Muscle layer of colon (tissue), 2 donors: ENCODE measurements around the gene FBXL20.

Experiments used
- H3K27ac ChIP-seq: one replicate; pipeline ENCODE4 v1.7.0; 2013; ENCODE audit warnings: low read depth, mild to moderate bottlenecking, low read length, moderate library complexity
- H3K27me3 ChIP-seq, 2 donors: one replicate each; pipeline ENCODE4 v1.7.0; 2013; ENCODE audit warnings: low read length in 2 of 2, mild to moderate bottlenecking in 2 of 2; ENCODE audit not compliant: insufficient read depth in 2 of 2, control insufficient read depth in 1 of 2
- H3K36me3 ChIP-seq: one replicate; pipeline ENCODE4 v1.7.0; 2013; ENCODE audit warnings: mild to moderate bottlenecking, low read length; ENCODE audit not compliant: insufficient read depth
- H3K4me1 ChIP-seq: one replicate; pipeline ENCODE4 v1.7.0; 2013; ENCODE audit warnings: mild to moderate bottlenecking, low read length; ENCODE audit not compliant: insufficient read depth
- H3K4me3 ChIP-seq, 2 donors: one replicate each; pipeline ENCODE4 v1.7.0; 2013; ENCODE audit warnings: low read length in 2 of 2, low read depth in 1 of 2, mild to moderate bottlenecking in 1 of 2, moderate library complexity in 1 of 2
- H3K9ac ChIP-seq: one replicate; pipeline ENCODE4 v1.7.0; 2013; ENCODE audit warnings: low read length
- H3K9me3 ChIP-seq: one replicate; pipeline ENCODE4 v1.7.0; 2013; ENCODE audit warnings: mild to moderate bottlenecking, low read length
- donor health status: abdominal sarcoma.
- donor health status: Adenocarcinoma of cecum.

FBXL20 gene

DNA sequence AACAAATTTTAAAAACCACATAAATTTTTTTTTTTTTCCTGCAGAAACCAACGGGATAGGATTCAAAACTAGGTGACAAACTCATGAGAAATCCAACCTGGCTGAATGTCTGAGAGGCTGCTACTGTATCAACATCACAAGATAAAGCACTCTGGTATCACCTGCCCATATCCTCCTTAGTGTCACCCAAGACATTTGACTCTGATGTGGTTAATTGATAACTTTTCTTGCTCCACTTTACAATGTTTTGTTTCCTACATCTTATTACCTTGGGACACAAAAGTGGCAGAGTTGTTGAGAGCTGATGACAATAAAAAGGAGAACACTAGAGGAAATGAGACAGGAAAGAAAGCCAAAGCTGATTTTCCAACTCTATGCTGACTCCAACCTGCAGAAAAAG is 4.0 kb upstream of the FBXL20 start:
- Histone ChIP-seq H3K36me3 (peaks cover 35% of the 10 kb centered on the region), H3K27me3 (no peaks in the 10 kb centered on the region), H3K4me3 (no peak overlapping the region), H3K4me1 (peaks cover 6% of the 10 kb centered on the region), H3K9me3 (no peaks in the 10 kb centered on the region), H3K9ac (no peak overlapping the region), H3K27ac (no peak overlapping the region)

GRCh38 chr17:39404542-39405378 is 3.3 kb upstream of the FBXL20 start:
- no peaks in the 10 kb centered on the region for H3K9me3 ChIP-seq
- H3K27me3 ChIP-seq, result no peaks in the 10 kb centered on the region
- H3K4me3 ChIP-seq, result no peak overlapping the region
- no peak overlapping the region for H3K9ac ChIP-seq
- peaks cover 12% of the 10 kb centered on the region for H3K4me1 ChIP-seq
- no peak overlapping the region for H3K27ac ChIP-seq
- peaks cover 28% of the 10 kb centered on the region for H3K36me3 ChIP-seq

DNA sequence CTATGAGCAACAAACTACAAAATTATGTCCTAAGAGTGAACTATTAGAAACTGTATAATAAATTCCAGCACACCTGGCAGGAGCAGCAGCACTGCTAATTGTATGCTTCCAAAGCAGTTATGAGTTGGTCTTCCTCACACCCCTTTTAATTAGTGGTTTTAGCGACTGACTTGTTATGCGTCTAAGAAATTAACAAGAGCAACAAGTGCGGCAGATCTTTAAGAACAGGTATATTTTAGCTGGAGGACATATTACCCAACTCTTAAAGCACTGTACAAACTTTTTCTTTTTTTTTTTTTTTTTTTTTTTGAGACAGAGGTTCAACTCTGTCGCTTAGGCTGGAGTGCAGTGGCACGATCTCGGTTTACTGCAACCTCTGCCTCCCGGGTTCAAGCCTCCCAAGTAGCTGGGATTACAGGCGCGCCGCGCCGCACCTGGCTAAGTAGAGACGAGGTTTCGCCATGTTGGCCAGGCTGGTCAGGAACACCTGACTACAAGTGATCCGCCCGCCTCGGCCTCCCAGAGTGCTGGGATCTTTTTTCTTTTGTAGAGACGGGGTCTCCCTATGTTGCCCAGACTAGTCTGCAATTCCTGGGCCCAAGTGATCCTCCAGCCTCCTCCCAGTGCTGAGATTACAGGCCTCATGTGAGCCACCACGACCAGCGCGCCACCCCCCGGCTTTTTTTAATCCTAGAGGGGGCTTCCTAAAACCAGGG is 1.6 kb upstream of the FBXL20 start:
- Histone ChIP-seq H3K27ac (no peak overlapping the region), H3K9ac (no peak overlapping the region), H3K27me3 (no peaks in the 10 kb centered on the region), H3K9me3 (no peaks in the 10 kb centered on the region), H3K4me3 (no peak overlapping the region), H3K36me3 (peaks cover 11% of the 10 kb centered on the region), H3K4me1 (peaks cover 21% of the 10 kb centered on the region)

- no peaks in the 10 kb centered on the region for H3K9me3 ChIP-seq
- H3K4me1 ChIP-seq, result peaks cover 21% of the 10 kb centered on the region
- H3K4me3 ChIP-seq, result peak overlapping the region; percentile 83 to 94
- no peak overlapping the region for H3K9ac ChIP-seq
- peak overlapping the region; percentile 84 for H3K27ac ChIP-seq
- H3K27me3 ChIP-seq, result no peaks in the 10 kb centered on the region
- H3K36me3 ChIP-seq, result peaks cover 4% of the 10 kb centered on the region
These were observed 941 bp upstream of the FBXL20 start for GRCh38 chr17:39402244-39402889.

DNA sequence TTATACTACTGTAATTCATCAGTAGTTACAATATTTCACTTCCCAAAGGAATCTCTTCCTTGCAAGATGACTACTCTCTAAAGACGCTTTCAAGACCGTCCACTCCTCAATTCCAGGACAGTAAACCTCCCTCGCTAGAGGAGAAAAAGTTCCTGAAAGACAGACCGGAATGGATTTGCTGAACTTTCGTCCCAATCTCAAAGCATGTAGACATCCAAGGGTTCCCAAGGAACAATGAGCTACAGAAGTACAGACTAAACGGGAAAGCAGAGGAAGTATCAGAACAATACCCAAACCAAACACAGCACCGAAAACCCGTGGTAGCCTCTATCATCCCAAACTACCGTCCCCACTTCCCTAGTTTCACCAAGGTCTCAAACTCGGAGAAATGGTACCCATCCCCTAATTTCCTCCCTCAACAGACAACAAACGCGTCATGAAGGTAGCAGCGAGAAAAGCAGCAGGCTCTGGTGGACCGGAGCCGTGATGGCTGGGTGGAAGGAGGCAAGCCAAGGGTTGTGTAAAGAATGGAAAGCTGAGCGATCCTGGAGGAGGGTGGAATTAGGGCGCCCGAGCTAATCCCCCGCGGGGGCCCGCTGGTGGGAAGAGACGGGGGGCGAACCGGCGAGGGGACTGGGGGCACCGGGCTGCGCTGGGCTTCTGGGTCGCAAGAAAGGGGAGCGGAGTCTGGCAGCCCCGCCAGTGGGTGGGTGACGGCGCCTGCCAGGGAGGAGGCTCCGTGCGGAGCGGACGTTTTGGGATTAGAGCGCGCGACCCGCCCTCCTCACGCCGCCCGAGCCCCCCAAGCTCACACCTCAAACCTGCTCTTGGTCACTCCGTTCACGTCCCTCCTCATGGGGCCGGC is 647 bp downstream of the FBXL20 start:
- Histone ChIP-seq H3K4me1 (peaks cover 21% of the 10 kb centered on the region), H3K27ac (peak overlapping the region; percentile 84), H3K9ac (peak overlapping the region; percentile 71), H3K9me3 (no peaks in the 10 kb centered on the region), H3K4me3 (peak overlapping the region; percentile 83 to 94), H3K36me3 (peaks cover 3% of the 10 kb centered on the region), H3K27me3 (no peaks in the 10 kb centered on the region)

DNA sequence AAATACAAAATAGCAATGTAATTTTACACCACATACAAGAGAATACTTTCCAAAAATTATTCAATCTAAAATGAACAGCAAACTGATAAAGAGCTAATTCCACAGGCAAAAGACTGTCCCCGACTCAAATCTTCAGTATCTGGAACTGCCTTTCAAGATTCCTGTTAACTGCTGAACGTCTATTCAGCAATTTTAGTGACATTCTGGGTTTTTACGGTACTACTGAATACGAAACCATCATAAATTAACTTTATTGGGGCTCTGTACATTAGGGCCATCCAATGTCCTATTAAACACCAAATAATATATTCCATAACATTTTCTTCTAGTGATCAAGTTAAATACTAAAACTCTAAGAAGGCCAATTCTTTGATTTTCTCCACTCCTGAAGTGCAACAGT is 1.6 kb downstream of the FBXL20 start:
- Histone ChIP-seq H3K9me3 (no peaks in the 10 kb centered on the region), H3K36me3 (peaks cover under 1% of the 10 kb centered on the region), H3K4me1 (peaks cover 21% of the 10 kb centered on the region), H3K27me3 (no peaks in the 10 kb centered on the region), H3K4me3 (peak overlapping the region in 1 of 2 donors; percentile 83), H3K9ac (no peak overlapping the region), H3K27ac (peak overlapping the region; percentile 34)

GRCh38 chr17:39393736-39394135 is 7.7 kb downstream of the FBXL20 start:
- Histone ChIP-seq H3K4me1 (no peaks in the 10 kb centered on the region), H3K4me3 (no peak overlapping the region), H3K9me3 (no peaks in the 10 kb centered on the region), H3K9ac (no peak overlapping the region), H3K27ac (no peak overlapping the region), H3K36me3 (no peaks in the 10 kb centered on the region), H3K27me3 (no peaks in the 10 kb centered on the region)

DNA sequence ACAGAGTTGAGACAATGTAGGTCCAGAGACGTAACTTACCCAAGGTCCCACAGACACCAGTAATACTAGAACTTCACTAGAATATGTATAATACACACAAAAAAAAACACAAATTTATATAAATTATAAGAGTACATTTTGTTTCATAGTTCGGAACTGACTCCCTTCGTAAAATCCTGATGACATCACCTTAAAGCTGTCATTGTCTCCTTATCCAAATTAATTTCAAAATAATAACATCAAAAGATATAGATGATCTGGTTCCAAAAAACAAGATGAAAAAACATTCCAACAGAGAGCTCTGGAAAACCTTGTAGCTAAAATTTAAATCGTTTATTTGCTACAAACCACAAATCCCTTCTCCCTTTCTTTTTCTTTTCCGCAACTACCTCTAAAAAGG is 10.0 kb downstream of the FBXL20 start:
- H3K27me3 ChIP-seq, result no peaks in the 10 kb centered on the region
- H3K36me3 ChIP-seq, result no peaks in the 10 kb centered on the region
- H3K4me1 ChIP-seq, result no peaks in the 10 kb centered on the region
- H3K9ac ChIP-seq, result no peak overlapping the region
- no peaks in the 10 kb centered on the region for H3K9me3 ChIP-seq
- no peak overlapping the region for H3K4me3 ChIP-seq
- no peak overlapping the region for H3K27ac ChIP-seq

DNA sequence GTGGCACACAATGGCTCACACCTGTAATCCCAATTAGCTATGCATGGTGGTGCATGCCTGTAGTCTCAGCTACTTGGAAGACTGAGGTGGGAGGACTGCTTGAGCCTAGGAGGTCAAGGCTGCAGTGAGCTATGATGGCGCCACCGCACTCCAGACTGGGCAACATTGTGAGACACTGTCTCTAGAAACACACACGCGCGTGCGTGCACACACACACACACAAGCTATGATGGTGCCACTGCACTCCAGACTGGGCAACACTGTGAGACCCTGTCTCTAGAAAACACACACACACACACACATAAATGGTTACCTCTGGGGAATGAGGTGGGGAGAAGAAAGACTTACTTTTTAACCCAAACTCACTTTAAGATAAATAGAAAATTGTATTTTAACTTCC is 16.4 kb downstream of the FBXL20 start:
- no peak overlapping the region for H3K27ac ChIP-seq
- H3K9ac ChIP-seq, result no peak overlapping the region
- H3K36me3 ChIP-seq, result no peaks in the 10 kb centered on the region
- H3K4me1 ChIP-seq, result peaks cover 6% of the 10 kb centered on the region
- H3K4me3 ChIP-seq, result no peak overlapping the region
- no peaks in the 10 kb centered on the region for H3K9me3 ChIP-seq
- no peaks in the 10 kb centered on the region for H3K27me3 ChIP-seq

DNA sequence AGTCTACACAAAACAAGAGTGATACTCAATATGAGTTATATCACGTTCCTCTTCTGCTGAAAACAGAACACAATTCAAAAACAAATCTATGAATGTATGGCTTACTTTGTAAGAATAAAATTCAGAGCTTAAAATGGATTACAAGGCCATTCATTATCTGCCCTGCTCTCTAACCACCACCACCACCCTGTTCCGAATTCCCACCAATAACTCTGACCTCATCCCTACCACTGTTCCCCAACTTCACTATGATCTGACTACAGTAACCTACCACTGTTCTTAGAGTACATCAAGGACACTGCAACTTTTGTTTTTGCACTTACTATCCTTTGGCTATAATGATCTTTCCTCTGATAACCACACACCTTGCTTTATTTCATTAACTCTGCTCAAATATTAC is 21.3 kb downstream of the FBXL20 start:
- H3K4me3 ChIP-seq, result no peak overlapping the region
- no peaks in the 10 kb centered on the region for H3K36me3 ChIP-seq
- no peaks in the 10 kb centered on the region for H3K9me3 ChIP-seq
- H3K27me3 ChIP-seq, result no peaks in the 10 kb centered on the region
- H3K9ac ChIP-seq, result no peak overlapping the region
- H3K27ac ChIP-seq, result no peak overlapping the region
- H3K4me1 ChIP-seq, result peaks cover 8% of the 10 kb centered on the region

- no peak overlapping the region for H3K9ac ChIP-seq
- H3K9me3 ChIP-seq, result no peaks in the 10 kb centered on the region
- H3K4me3 ChIP-seq, result no peak overlapping the region
- H3K4me1 ChIP-seq, result peaks cover 12% of the 10 kb centered on the region
- H3K36me3 ChIP-seq, result no peaks in the 10 kb centered on the region
- H3K27ac ChIP-seq, result no peak overlapping the region
- no peaks in the 10 kb centered on the region for H3K27me3 ChIP-seq
These were observed 25.0 kb downstream of the FBXL20 start for GRCh38 chr17:39376434-39376833.
